NCI-H1694 (cell line): ENCODE measurements around the gene ZNF407.

Experiments
- DNase-seq: peaks from one replicate; lab custom pipeline; 2025; lab: John Stamatoyannopoulos, UW

Gene ZNF407

DNA sequence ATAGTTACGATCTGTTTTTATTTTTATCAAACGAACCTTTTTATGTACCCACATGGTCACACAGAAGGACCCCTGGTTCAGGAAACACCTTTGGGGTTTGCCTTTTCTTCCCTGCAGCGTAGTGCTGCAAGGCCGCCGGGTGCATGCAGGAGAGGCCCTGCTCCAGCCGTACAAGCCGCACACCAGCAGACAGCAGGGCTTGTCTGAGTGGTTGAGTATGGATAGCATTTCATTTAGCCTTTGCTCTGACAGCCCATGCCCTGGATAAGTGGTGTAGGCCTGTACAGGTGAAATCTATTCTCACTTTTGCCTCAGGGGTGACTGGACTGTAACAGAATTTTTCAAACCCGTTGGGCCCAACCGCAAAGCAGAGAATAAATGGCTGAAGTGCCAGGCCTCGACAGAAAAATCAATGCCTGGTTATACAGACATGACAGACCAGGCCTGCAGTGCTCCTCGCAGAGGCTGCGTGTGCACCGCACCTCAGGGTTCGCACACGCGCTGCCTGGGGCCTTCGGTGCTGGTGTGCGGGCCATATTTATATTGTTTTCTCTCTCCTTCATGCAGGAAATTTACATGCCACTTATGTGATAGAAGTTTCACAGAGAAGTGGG, 279.1 kb downstream of the ZNF407 start:
- no peak for DNase-seq

DNA sequence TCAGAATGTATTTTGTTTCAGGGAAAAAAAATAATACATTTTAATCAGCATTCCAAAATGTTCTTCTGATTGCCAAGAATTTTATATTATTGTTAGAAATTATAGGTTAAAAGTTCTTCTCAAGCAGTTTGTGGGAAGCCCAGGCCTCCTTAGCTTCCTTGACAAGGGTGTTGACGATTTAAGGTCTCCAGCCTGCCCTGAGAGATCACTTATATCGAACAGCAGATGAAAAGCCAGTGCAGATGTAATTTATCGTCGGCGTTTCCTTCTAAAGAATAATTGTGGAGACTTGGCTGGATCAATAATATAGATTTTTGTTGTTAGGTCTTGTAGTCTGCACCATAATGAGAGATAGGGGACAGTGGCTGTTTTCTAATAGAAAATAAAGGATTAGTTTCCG, 280.6 kb downstream of the ZNF407 start:
- no peak for DNase-seq

- no peak for DNase-seq
These were observed 283.1 kb downstream of the ZNF407 start for GRCh38 chr18:74880706-74881278.

- DNase-seq = no peak
These were observed 294.5 kb downstream of the ZNF407 start for GRCh38 chr18:74892066-74892627.

DNA sequence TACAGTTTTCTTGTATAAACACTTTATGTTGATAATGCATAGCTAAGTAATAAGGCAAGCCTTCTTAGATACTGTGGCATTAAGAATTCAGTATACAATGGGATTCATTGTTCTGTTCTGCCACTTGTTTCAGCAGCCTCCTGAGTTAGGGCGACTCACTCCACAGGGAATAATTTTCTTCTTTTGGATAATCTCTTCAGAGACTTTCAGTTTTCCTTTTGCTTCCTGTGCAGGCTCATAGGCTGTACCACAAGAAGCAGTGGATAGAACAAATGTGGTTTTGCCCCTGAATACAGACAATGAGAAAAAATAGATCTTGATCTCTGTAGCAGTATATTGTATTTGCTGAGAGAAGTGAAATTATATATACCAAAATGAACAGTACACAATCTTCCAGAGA, 298.0 kb downstream of the ZNF407 start:
- no peak for DNase-seq

- no peak for DNase-seq
These were observed 298.8 kb downstream of the ZNF407 start for GRCh38 chr18:74896390-74896991.

GRCh38 chr18:74897971-74898657, 300.4 kb downstream of the ZNF407 start:
- DNase-seq = no peak

DNA sequence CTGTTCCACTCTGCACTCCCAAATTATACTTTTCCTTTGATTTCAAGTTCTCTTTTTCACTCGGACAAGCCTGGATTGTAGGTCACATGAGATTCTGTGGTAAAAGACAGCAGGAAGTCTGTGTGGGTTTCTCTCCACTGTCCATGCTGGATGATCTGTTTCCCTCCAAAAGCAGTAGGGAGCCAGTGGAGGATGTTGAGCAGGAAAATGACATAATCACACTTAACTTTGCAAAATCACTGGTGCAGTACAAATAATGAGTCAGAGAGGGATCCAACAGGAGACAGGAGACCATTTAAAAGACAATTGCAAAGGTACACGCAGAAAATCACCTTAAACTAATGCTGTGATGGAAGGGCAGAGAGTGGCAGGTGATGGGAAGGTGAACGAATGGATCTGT, 301.3 kb downstream of the ZNF407 start:
- DNase-seq = no peak

DNA sequence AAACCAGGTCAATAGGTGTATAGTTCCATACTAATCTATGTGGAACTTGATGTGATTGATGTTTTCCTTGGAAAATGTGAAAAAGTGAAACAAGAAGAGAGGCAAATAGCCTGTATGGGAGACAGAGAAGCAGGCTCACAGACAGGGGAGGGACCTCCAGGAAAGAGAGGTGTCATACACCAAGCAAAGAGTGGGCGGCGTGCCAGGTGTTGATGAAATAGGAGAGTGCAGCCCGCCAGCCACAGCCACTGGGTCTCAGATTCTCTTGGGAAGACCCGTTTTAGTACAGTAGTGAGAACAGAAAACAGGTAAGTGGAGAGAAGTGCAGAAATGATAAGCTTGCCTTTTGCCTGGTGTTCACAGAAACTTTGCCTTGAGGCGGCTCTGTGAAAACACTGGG, 301.9 kb downstream of the ZNF407 start:
- DNase-seq = no peak

- no peak for DNase-seq
These were observed 303.9 kb downstream of the ZNF407 start for GRCh38 chr18:74901362-74902146.

DNA sequence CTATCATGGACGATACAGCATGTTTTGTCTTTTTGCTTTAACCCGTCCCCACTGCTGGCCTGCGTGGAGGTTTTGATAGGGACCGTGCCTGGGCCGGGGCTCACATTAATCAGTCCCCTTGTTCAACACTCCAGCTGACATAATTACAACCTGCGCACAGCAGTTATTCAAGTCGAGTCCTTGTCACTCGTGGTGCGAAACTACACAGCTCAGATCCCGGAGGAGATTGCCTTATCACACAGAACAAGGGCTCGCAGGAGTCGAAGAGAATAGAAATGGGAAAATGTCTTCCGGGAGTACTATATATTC, 304.4 kb downstream of the ZNF407 start:
- DNase-seq = no peak

GRCh38 chr18:74905247-74905646, 307.6 kb downstream of the ZNF407 start:
- DNase-seq = no peak

DNA sequence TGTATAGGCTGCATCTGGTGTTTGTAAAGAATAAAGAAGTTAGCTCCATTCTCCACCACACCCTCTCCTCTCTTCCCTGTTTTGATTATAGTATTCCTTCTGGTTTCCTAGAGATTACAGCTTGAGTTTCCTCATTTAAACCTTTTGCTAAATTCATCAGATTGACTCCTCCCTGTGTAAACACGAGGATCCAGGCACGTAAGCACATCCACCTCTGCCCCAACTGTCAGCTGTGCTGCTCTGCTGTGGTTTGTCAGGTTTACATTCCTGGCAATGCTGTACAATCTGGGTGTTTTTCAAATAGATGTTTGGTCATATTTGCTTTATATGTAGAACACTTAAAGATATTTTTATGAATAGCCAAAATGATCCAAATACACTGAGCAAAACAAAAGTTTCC, 308.5 kb downstream of the ZNF407 start:
- DNase-seq = no peak

DNA sequence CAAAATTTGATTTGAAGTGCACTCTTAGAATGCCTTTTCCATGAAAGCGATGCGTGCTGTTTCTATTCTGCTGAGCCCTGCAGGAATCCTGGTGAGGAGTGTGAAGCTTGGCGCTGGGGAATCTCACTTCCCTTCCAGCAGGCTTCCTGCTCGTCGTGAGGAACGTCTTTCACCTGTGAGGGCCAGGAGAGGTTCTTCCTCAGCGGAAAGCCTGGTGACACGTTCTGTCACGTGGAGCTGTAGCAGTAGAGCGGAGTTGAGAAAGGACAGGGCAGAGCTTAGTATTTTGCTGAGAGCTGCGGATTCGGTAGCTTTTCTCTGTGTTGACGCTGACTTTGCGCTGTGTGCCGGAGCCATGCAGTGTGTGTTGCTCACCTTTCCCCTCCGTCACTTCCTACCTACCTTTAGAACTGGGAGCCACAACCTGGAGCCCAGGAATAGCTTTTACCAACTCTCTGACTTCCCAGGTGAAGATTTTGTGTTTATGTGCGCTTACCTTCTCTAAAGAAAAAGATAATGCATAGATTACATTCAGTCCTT, 316.5 kb downstream of the ZNF407 start:
- DNase-seq = no peak

DNA sequence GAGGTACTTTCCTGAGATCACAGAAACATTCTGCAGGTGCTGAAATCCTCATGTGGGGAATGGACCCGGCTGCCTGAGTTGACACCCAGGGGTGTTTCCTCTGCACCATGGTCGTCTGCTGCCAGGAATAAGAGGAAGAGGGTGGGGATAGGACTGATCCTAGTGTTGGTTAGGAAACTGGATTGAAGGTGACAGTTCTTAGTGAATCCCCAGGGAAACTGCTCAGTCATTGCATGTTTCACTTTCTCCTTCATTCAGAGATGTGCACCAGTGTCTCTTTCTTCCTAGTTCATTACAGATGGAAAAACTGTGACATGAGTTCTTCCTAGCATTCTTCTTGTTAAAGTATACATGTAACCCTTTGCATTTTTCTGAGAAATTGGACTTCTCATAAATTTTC, 317.0 kb downstream of the ZNF407 start:
- no peak for DNase-seq

GRCh38 chr18:74916773-74917393, 319.2 kb downstream of the ZNF407 start:
- no peak for DNase-seq

DNA sequence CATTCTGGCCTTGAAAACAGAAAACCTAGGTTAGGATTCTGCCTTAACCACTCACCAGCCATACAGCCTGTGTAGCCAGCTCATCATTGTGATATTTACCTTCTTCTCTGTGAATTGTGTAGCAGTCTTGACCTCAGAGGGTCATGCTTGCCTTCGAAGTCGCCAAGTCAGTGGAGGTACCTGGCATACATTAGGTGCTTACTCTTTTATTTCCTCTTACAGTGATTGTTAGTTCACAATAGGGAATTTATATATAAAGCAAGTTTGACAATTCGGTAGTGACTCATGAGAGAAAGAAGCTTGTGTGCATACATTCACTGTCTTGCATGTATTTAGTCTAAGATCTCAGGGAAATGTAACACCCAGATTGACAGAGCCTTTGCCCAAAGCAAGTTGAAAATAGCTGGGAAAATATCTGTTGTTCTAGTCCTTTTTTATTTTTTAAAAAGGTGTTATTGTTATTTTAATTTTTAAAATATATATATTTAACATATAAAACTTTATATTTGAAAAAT, 320.7 kb downstream of the ZNF407 start:
- no peak for DNase-seq

- DNase-seq = no peak
These were observed 323.6 kb downstream of the ZNF407 start for GRCh38 chr18:74921057-74921820.

- no peak for DNase-seq
These were observed 328.4 kb downstream of the ZNF407 start for GRCh38 chr18:74926051-74926450.

GRCh38 chr18:74928194-74928968, 330.7 kb downstream of the ZNF407 start:
- DNase-seq = no peak
